ENCODE results near the gene EEPD1.

GRCh38 chr7:36279200-36279925 lies 126.3 kb downstream of the EEPD1 start:
- TF ChIP-seq ZFP30 (CRISPR knock-in tag; IDR thresholded peaks at IDR 0.05), result no peak
- TF ChIP-seq PATZ1 (CRISPR knock-in tag; IDR thresholded peaks at IDR 0.05; ENCODE audit: borderline replicate concordance), result no peak
- no peak for TF ChIP-seq OSR1 (CRISPR knock-in tag; IDR thresholded peaks at IDR 0.05)
- TF ChIP-seq RARB (CRISPR knock-in tag; IDR thresholded peaks at IDR 0.05), result no peak
- TF ChIP-seq ISL1 (CRISPR knock-in tag; IDR thresholded peaks at IDR 0.05), result no peak
- TF ChIP-seq ESRRG (CRISPR knock-in tag; IDR thresholded peaks at IDR 0.05), result no peak
- no peak for TF ChIP-seq TOX (CRISPR knock-in tag; IDR thresholded peaks at IDR 0.05; ENCODE audit: borderline replicate concordance)
- TF ChIP-seq ZNF70 (CRISPR knock-in tag; IDR thresholded peaks at IDR 0.05), result no peak
- no peak for TF ChIP-seq CREB5 (CRISPR knock-in tag; IDR thresholded peaks at IDR 0.05; ENCODE audit: low read depth)
- TF ChIP-seq POU6F1 (CRISPR knock-in tag; IDR thresholded peaks at IDR 0.05; ENCODE audit: borderline replicate concordance, low read depth), result no peak
- TF ChIP-seq ZNF8 (CRISPR knock-in tag; IDR thresholded peaks at IDR 0.05), result no peak
- no peak for TF ChIP-seq BACH2 (CRISPR knock-in tag; IDR thresholded peaks at IDR 0.05; ENCODE audit: borderline replicate concordance)

Data from SK-N-SH treated with all-trans-retinoic acid at 6 μM for 48 hours (cell line).